ENCODE results near the gene PARP4.
A peak's percentile ranks its signal among the peaks of the same experiment; 100 is the strongest.
"Not testable (repeated sequence)": the region's sequence is repeated elsewhere in the genome, so short reads cannot be mapped to it uniquely, and the experiment has no call there.

The PARP4 gene

GRCh38 chr13:24512197-24512907 lies at the start of gene PARP4:
Gene PARP4, minus strand, starts transcription at chr13:24512778. Its CDS starts 9,002 bp downstream, at chr13:24503776.
- DNase-seq (ENCODE audit: low read depth in 4 of 4, low spot score in 1 of 4), result peak; percentile 11 to 54 (median 34)

GRCh38 chr13:24560579-24561187 lies 48.1 kb upstream of the PARP4 start:
- not testable (repeated sequence) for DNase-seq (ENCODE audit: low read depth in 4 of 4, low spot score in 1 of 4)

DNA sequence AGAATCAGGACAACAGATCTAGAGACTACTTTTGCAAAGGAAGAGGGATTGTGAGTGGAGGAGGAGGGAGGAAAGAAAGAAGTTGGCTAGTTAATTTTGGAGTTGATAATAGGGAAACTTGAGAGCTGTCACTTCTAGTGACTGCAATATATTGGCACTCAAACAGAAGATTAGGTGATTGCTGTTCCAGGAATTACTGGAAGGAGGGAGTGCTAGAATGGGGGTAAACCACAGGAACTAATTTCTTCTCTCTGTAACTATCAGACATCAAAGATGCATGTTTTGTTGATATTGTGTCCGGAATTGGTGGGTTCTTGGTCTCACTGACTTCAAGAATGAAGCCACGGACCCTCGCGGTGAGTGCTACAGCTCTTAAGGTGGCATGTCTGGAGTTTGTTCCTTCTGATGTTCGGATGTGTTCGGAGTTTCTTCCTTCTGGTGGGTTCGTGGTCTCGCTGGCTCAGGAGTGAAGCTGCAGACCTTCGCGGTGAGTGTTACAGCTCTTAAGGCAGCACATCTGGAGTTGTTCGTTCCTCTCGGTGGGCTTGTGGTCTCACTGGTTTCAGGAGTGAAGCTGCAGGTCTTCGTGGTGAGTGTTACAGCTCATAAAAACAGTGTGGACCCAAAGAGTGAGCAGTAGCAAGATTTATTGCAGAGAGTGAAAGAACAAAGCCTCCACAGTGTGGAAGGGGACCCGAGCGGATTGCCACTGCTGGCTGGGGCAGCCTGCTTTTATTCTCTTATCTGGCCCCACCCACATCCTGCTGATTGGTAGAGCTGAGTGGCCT lies 47.0 kb upstream of the PARP4 start:
- DNase-seq (ENCODE audit: low read depth in 4 of 4, low spot score in 1 of 4), result not testable (repeated sequence)

DNA sequence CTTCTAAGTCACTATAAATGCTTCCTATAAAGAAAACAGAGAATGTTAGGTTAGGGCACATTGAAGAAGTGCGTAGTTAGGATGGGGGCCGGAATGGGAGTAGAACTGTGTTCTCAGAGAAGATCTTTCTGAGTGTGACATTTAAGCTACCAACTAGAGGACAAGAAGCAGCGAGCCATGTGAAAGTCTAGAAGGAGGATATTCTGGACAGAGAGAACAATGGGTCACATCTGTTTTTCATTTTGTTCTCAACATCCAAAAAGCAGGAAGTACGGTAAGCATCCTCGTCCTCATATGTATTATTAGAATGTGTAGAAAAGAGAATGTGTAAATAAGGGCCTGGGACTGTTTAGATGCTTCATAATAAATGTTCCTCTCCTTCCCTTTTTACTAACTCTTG lies 44.5 kb upstream of the PARP4 start:
- no peak for DNase-seq (ENCODE audit: low read depth in 4 of 4, low spot score in 1 of 4)

DNA sequence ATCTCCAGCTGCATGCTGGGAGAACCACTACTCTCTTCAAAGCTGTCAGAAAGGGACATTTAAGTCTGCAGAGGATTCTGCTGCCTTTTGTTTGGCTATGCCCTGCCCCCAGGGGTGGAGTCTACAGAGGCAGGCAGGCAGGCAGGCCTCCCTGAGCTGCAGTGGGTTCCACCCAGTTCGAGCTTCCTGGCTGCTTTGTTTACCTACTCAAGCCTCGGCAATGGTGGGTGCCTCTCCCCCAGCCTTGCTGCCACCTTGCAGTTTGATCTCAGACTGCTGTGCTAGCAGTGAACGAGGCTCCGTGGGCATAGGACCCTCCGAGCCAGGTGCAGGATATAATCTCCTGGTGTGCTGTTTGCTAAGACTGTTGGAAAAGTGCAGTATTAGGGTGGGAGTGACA lies 41.3 kb upstream of the PARP4 start:
- not testable (repeated sequence) for DNase-seq (ENCODE audit: low read depth in 4 of 4, low spot score in 1 of 4)

DNA sequence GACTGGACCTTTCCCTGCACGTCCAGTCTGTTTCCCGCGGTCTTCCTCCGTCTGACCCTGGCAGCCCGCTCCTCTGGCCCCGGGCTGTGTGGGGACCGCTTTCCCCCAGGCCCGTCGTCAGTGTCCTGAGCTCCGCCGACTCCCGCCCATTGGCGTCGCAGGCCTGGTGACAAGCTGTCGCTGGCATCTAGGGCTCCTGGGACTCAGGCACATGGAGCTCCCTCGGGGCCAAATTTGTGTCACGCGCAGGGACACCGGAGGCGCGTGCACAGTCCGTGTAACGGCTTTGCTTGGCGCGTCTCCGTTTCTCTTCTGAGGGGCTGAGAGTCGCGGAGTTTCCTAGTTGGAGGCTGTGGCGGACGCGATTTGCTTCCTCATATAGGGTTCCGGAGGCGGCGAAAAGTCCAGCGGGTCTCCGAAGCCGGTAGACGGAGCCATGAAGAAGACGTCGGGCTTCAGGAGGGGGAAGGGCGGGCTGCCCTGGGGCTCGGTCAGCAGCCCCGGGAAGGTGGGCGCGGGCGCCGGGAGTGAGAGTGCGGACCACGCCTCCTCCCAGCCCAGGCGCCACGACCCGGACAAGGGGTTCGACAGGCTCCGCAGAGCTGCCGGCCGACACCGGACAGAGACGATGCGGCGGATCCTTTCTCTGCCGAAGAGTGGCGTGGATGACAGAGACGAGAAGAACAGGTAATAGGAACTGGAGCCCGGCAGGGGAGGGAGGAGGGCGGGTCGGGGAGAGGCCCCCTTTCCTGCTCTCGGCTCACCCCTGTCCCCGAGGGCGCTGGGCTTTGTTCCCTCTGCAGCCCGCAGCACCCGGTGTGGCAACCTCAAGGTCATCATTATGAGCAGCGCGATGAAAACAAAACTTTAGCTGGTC lies 29.1 kb upstream of the PARP4 start:
- not testable (repeated sequence) for DNase-seq (ENCODE audit: low read depth in 4 of 4, low spot score in 1 of 4)

DNA sequence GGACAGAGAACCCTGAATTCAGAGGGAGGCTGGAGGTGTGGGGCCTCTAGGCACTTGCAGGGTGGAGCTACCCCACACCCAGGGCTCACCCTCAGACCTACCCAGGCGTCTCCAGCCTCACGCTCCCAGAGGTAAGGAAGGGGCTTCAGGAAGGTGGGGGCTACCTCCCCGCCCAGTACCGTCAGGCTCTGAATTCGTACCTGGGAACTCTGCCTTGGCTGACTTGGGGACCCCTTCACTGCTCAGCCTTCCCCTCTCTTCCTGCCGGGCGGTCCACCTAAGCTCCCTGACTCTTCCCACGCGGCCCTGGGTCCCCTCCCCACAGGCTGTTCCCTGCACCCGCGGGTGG lies 28.5 kb upstream of the PARP4 start:
- no peak for DNase-seq (ENCODE audit: low read depth in 4 of 4, low spot score in 1 of 4)

DNA sequence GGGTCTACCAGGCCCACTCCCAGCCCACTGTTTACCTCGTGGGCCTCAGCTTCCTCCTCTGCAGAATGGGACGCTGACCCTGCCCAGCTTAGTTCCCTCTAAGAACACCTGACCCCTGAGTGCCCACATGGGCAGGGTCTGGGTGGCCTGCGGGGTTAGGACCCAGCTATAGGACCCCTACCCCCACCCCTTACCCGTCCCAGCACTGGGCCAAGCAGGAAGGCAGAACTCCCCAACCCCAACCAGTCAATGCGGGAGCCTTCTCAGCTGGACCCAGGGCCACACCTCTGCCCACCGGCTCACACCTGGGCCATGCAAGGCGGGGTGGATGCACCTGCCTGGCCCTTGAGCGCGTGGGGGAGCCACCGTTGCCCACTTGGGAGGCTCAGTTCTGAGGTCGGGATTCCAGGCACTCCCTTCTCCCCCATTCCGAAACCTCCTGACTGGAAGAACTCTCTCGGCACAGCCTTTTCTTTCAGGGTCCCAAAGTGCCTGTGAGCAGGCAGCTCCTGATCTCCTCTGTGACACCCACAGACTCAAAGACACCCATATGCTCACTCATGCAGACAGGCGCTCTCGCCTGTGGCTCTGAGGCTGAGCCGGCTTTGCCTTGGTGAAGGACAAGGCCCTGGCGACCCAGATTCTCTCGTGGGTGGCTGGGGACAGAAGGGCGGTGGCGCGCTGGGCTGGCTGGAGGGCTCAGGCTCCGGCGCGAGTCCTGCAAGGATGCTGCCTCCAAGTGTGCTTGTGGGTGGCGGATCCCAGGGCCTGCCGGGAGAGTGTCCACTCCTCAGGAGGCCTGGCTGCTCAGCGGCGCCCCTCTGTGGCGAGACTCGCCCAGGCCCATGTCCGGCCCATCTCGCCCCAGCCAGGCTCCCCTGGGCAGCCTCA lies 27.9 kb upstream of the PARP4 start:
- no peak for DNase-seq (ENCODE audit: low read depth in 4 of 4, low spot score in 1 of 4)

- no peak for DNase-seq (ENCODE audit: low read depth in 4 of 4, low spot score in 1 of 4)
These were observed 27.1 kb upstream of the PARP4 start for GRCh38 chr13:24539500-24540165.

GRCh38 chr13:24529478-24529877 lies 16.9 kb upstream of the PARP4 start:
- DNase-seq (ENCODE audit: low read depth in 4 of 4, low spot score in 1 of 4), result no peak

DNA sequence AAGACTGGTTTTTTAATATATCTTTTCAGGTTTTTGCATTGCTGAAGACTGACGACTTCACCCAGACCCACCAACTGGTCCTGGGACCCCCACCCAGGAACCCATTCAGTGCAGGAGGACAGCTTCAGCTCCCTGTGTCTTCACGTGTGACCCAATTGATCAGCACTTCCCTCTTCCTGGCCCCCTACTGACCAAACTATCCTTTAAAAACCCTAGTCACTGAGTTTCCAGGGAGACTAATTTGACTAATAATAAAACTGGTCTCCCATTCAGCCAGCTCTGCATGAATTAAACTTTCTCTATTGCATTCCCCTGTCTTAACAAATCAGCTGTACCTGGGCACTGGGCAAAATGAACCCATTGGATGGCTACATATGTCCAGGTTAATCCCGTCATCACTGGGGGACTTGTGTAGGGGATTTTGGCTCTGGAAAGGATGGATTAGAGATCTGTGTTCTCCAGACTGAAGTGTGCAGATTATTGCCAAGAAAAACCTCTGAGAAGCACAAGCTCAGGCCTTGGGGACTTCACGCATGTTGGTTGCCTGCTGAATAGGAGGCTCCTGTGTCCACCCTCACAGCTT lies 16.3 kb upstream of the PARP4 start:
- no peak for DNase-seq (ENCODE audit: low read depth in 4 of 4, low spot score in 1 of 4)

DNA sequence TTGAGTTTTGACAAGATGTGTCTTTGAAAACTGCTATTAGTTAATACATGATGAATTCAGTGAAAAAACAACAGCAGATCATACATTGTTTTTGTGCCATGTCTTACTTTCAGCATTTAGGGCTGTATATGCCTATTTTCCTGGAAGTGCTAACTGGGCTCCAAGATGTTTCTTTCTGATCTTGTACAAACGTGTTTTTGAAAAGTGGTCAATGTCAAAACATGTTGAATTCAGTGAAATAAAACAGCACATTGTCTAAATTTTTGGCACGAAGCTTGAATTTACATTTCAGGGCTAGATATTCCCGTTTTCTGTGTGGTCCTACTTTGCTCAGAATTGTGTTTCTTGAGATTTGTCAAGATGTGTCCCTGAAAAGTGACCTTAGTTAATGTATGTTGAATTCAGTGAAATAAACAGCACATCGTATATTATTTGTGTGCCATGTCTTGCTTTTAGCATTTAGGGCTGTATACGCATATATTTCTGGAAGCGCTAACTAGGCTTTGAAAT lies 14.7 kb upstream of the PARP4 start:
- no peak for DNase-seq (ENCODE audit: low read depth in 4 of 4, low spot score in 1 of 4)

- no peak for DNase-seq (ENCODE audit: low read depth in 4 of 4, low spot score in 1 of 4)
These were observed 8.2 kb upstream of the PARP4 start for GRCh38 chr13:24520733-24521132.

DNA sequence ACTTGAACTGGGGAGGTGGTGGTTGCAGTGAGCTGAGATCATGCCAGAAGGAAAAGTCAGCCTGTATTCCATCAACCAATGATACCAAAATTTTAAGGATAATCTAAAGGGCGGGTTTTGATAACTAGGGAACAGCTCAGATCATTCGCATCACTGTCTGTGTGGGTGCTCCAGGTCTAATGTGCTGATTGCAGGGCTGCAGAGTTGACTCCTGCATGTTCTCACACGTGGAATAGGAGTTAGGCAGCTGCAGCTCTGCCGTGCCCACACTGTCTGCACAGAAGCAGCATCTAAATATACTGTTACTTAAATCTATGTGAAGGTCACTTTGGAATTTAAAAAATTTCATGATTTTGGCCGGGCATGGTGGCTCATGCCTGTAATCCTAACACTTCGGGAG lies 4.3 kb upstream of the PARP4 start:
- DNase-seq (ENCODE audit: low read depth in 4 of 4, low spot score in 1 of 4), result no peak

- DNase-seq (ENCODE audit: low read depth in 4 of 4, low spot score in 1 of 4), result no peak
These were observed 283 bp upstream of the PARP4 start for GRCh38 chr13:24512908-24513213.

DNA sequence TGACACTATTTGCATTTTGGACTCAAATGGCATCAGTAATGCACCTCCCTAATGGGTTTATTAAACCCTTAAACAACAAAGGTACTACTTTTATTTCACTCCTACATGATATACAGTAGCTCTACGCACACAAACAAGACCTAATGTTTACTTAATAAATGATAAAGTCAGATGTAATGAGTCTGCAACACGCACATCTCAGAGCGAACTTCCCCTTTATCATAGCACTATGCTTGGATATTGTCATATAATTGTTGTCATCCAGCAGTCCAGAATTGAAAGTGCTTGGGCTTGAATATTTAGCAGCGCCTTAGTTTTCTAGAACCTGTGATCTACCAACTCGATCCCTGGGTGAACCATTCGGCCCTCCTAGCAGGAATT lies 772 bp downstream of the PARP4 start:
- no peak for DNase-seq (ENCODE audit: low read depth in 4 of 4, low spot score in 1 of 4)

- DNase-seq (ENCODE audit: low read depth in 4 of 4, low spot score in 1 of 4), result peak; percentile 27 to 65 (median 38)
These were observed 1.4 kb downstream of the PARP4 start for GRCh38 chr13:24511019-24511815.

DNA sequence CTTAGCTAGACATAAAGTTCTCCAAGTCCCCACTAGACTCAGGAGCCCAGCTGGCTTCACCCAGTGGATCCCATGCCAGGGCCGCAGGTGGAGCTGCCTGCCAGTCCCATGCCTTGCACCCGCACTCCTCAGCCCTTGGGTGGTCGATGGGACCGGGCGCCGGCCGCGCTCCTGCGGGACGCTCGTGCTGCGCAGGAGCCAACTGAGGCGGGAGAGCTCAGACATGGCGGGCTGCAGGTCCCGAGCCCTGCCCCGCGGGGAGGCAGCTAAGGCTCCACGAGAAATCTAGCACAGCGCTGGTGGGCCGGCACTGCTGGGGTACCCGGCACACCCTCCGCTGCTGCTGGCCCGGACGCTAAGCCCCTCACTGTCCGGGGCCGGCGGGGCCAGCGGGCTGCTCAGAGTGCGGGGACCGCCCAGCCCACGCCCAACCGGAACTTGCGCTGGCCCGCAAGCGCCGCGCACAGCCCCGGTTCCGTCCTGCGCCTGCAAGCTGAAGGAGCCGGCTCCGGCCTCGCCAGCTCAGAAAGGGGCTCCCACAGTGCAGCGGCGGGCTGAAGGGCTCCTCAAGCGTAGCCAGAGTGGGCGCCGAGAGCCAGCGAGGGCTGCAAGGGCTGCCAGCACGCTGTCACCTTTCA lies 5.8 kb downstream of the PARP4 start:
- no peak for DNase-seq (ENCODE audit: low read depth in 4 of 4, low spot score in 1 of 4)

All from stimulated activated CD4-positive, alpha-beta T cell treated with anti-CD3 and anti-CD28 coated beads, Interleukin-1b, Interleukin-23, amount 100 ng/mL, for 24 hours (primary cell).